HG02610 (cell line): Measurements from ENCODE around the gene ZBTB8OS.
"Not testable (repeated sequence)": the region's sequence is repeated elsewhere in the genome, so short reads cannot be mapped to it uniquely, and the experiment has no call there.

ENCODE experiments used
- ATAC-seq: cut with Tn5 transposase; IDR thresholded peaks from one replicate; pipeline ENCODE4 v1.9.1; 2021; ENCODE audit warnings: mild to moderate bottlenecking, moderate library complexity; ENCODE audit not compliant: unreplicated experiment

Gene ZBTB8OS

GRCh38 chr1:32650248-32650751 lies at the start of gene ZBTB8OS:
ZBTB8OS (minus strand) TSS chr1:32650550; CDS start chr1:32650529, 21 bp downstream.
- peak; percentile 64 for ATAC-seq

- ATAC-seq: not testable (repeated sequence)
These were observed 46.6 kb upstream of the ZBTB8OS start for GRCh38 chr1:32696996-32697395.

GRCh38 chr1:32696041-32696440 lies 45.7 kb upstream of the ZBTB8OS start:
- no peak for ATAC-seq

GRCh38 chr1:32695098-32695904 lies 45.0 kb upstream of the ZBTB8OS start:
- ATAC-seq: no peak

- ATAC-seq: no peak
These were observed 43.3 kb upstream of the ZBTB8OS start for GRCh38 chr1:32693455-32694174.

- ATAC-seq: no peak
These were observed 36.0 kb upstream of the ZBTB8OS start for GRCh38 chr1:32686387-32686786.

- ATAC-seq: no peak
These were observed 35.1 kb upstream of the ZBTB8OS start for GRCh38 chr1:32685498-32685897.

GRCh38 chr1:32684167-32684811 lies 33.9 kb upstream of the ZBTB8OS start:
- no peak for ATAC-seq

- ATAC-seq: no peak
These were observed 33.0 kb upstream of the ZBTB8OS start for GRCh38 chr1:32683397-32683796.

GRCh38 chr1:32681999-32682398 lies 31.6 kb upstream of the ZBTB8OS start:
- no peak for ATAC-seq

GRCh38 chr1:32681509-32681908 lies 31.2 kb upstream of the ZBTB8OS start:
- ATAC-seq: no peak

- ATAC-seq: no peak
These were observed 30.3 kb upstream of the ZBTB8OS start for GRCh38 chr1:32680642-32681041.

- ATAC-seq: not testable (repeated sequence)
These were observed 29.6 kb upstream of the ZBTB8OS start for GRCh38 chr1:32679993-32680392.

GRCh38 chr1:32676945-32677344 lies 26.6 kb upstream of the ZBTB8OS start:
- no peak for ATAC-seq

- ATAC-seq: not testable (repeated sequence)
These were observed 18.4 kb upstream of the ZBTB8OS start for GRCh38 chr1:32668716-32669115.

- ATAC-seq: no peak
These were observed 16.7 kb upstream of the ZBTB8OS start for GRCh38 chr1:32666901-32667566.

- no peak for ATAC-seq
These were observed 15.6 kb upstream of the ZBTB8OS start for GRCh38 chr1:32665915-32666314.

- ATAC-seq: no peak
These were observed 9.2 kb upstream of the ZBTB8OS start for GRCh38 chr1:32659581-32659980.

- no peak for ATAC-seq
These were observed 2.1 kb upstream of the ZBTB8OS start for GRCh38 chr1:32652244-32652962.

- peak; percentile 13 for ATAC-seq
These were observed 1.2 kb upstream of the ZBTB8OS start for GRCh38 chr1:32651461-32652073.
